ENCODE results near the gene PGAP2.
"Not testable (repeated sequence)": the region's sequence is repeated elsewhere in the genome, so short reads cannot be mapped to it uniquely, and the experiment has no call there.

The PGAP2 gene

DNA sequence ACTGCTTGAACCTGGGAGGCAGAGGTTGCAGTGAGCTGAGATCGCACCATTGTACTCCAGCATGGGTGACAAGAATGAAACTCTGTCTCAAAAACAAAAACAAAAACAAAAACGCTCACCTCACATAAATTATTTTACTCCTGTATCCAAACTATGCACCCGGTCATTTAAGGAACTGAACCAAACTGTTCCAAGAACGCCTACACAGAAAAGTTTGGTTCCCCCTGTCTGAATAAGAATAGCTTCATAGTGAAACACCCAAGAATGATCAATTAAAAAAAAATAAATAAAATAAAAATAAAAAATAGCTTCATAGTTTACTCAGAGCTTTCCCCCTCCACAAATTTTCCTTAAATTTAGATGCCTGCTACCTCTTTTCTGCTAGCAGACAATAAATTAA is 24.7 kb upstream of the PGAP2 start:
- Histone ChIP-seq H3K18ac (ENCODE audit: low read length) (no peak overlapping the region), H2AK5ac (ENCODE audit: low read depth, low read length) (no peak overlapping the region), H4K91ac (ENCODE audit: low read depth, low read length, poor library complexity) (no peak overlapping the region), H3K4me3 (ENCODE audit: low read length in 2 of 2) (no peak overlapping the region), H3K14ac (ENCODE audit: low read length) (no peak overlapping the region), H4K8ac (ENCODE audit: low read depth, low read length) (no peak overlapping the region), H3K4me2 (ENCODE audit: insufficient read depth, low read length, poor library complexity, severe bottlenecking) (no peak overlapping the region), H3K9me3 (replicated peaks in 1 of 2; ENCODE audit: control insufficient read depth in 2 of 2, insufficient read depth in 1 of 2, low read depth in 1 of 2, low read length in 2 of 2) (no peaks in the 10 kb centered on the region), H3K23ac (ENCODE audit: low read depth, low read length, poor library complexity) (no peak overlapping the region), H3K27ac (replicated peaks; ENCODE audit: low read length) (no peak overlapping the region), H3K27me3 (ENCODE audit: control insufficient read depth in 3 of 3, insufficient read depth in 3 of 3, low read depth in 1 of 3, low read length in 3 of 3) (no peaks in the 10 kb centered on the region), H2BK120ac (ENCODE audit: low read depth, low read length) (no peak overlapping the region), H2BK15ac (ENCODE audit: low read length) (no peak overlapping the region), H3K4me1 (ENCODE audit: control insufficient read depth in 2 of 2, insufficient read depth in 1 of 2, low read depth in 1 of 2, low read length in 2 of 2) (peaks cover 0 to 3% of the 10 kb centered on the region in 2 donors), H3K79me1 (ENCODE audit: low read depth, low read length) (peaks cover 2% of the 10 kb centered on the region), H2AFZ (ENCODE audit: low read length) (no peak overlapping the region), H2BK5ac (ENCODE audit: low read length) (no peak overlapping the region), H3K9ac (ENCODE audit: low read depth, low read length, poor library complexity) (no peak overlapping the region), H3K36me3 (replicated peaks in 1 of 2; ENCODE audit: control insufficient read depth in 2 of 2, insufficient read depth in 2 of 2, low read length in 2 of 2) (peaks cover 9 to 85% of the 10 kb centered on the region in 2 donors), H3K4ac (ENCODE audit: low read length) (no peak overlapping the region), H2BK12ac (ENCODE audit: low read length) (no peak overlapping the region)
- WGBS, 2 donors (ENCODE audit: extremely low coverage in 2 of 2, insufficient read length in 2 of 2, insufficient replicate concordance in 1 of 2): 100% methylated on average over 1 of the region's 4 CpGs; no CpG with 5 or more reads in 1 of the 2 donors
- no peak for DNase-seq (ENCODE audit: low spot score)

DNA sequence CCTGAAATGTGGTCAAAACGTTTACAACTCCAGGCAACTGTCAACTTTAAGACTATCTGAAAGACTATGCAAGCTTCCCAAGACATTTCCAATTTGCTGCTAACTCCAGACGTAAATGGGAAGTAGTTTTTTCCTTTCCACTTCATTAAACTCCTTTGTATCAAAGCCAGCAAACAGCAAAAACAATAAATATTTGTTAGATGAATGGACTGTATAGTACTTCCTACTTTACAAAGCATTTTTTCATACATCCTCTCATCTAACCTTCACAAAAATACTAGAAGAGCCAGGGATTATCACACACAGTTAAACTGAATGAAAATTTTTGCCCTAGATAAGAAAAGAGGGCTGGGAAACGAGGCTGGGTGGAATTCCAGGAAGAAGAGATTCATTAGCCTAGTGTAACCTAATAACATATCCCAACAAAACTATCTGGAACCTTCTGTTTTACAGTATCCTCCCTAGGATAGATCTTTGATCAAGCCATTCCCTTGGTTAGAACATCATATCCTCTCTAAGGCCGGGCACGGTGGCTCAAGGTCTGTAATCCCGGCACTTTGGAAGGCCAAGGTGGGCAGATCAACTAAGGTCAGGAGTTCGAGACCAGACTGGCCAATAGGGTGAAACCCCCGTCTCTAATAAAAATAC is 21.5 kb upstream of the PGAP2 start:
- DNase-seq (ENCODE audit: low spot score): no peak
- Histone ChIP-seq H3K23ac (ENCODE audit: low read depth, low read length, poor library complexity) (no peak overlapping the region), H3K4me1 (ENCODE audit: control insufficient read depth in 2 of 2, insufficient read depth in 1 of 2, low read depth in 1 of 2, low read length in 2 of 2) (peaks cover 0 to 3% of the 10 kb centered on the region in 2 donors), H3K18ac (ENCODE audit: low read length) (no peak overlapping the region), H3K4me2 (ENCODE audit: insufficient read depth, low read length, poor library complexity, severe bottlenecking) (no peak overlapping the region), H2BK5ac (ENCODE audit: low read length) (no peak overlapping the region), H2AK5ac (ENCODE audit: low read depth, low read length) (no peak overlapping the region), H2BK120ac (ENCODE audit: low read depth, low read length) (no peak overlapping the region), H3K9ac (ENCODE audit: low read depth, low read length, poor library complexity) (no peak overlapping the region), H3K79me1 (ENCODE audit: low read depth, low read length) (peaks cover 2% of the 10 kb centered on the region), H3K4me3 (ENCODE audit: low read length in 2 of 2) (no peak overlapping the region), H3K9me3 (replicated peaks in 1 of 2; ENCODE audit: control insufficient read depth in 2 of 2, insufficient read depth in 1 of 2, low read depth in 1 of 2, low read length in 2 of 2) (no peaks in the 10 kb centered on the region), H3K27ac (replicated peaks; ENCODE audit: low read length) (no peak overlapping the region), H3K14ac (ENCODE audit: low read length) (no peak overlapping the region), H2BK15ac (ENCODE audit: low read length) (no peak overlapping the region), H4K91ac (ENCODE audit: low read depth, low read length, poor library complexity) (no peak overlapping the region), H3K27me3 (ENCODE audit: control insufficient read depth in 3 of 3, insufficient read depth in 3 of 3, low read depth in 1 of 3, low read length in 3 of 3) (no peaks in the 10 kb centered on the region), H2AFZ (ENCODE audit: low read length) (no peak overlapping the region), H4K8ac (ENCODE audit: low read depth, low read length) (no peak overlapping the region), H3K4ac (ENCODE audit: low read length) (no peak overlapping the region), H3K36me3 (replicated peaks in 1 of 2; ENCODE audit: control insufficient read depth in 2 of 2, insufficient read depth in 2 of 2, low read length in 2 of 2) (peaks cover 2 to 83% of the 10 kb centered on the region in 2 donors), H2BK12ac (ENCODE audit: low read length) (no peak overlapping the region)
- no CpG with 5 or more reads among the region's 8 CpGs for WGBS, 2 donors (ENCODE audit: extremely low coverage in 2 of 2, insufficient read length in 2 of 2, insufficient replicate concordance in 1 of 2)

DNA sequence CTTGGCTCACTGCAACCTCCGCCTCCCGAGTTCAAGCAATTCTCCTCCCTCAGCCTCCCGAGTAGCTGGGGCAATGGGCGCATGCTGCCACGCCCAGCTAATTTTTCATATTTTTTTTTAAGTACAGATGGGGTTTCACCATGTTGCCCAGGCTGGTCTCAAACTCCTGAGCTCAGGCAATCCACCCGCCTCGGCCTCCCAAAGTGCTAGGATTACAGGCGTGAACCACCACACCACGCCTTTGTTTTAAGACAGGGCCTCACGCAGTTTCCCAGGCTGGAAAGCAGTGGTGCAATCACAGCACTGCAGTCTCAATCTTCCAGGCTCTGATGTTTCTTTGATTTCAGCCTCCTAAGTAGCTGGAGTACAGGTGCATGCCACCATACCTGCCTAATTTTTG is 14.0 kb upstream of the PGAP2 start:
- no CpG with 5 or more reads among the region's 10 CpGs for WGBS, 2 donors (ENCODE audit: extremely low coverage in 2 of 2, insufficient read length in 2 of 2, insufficient replicate concordance in 1 of 2)
- not testable (repeated sequence) for H3K4me2 ChIP-seq (ENCODE audit: insufficient read depth, low read length, poor library complexity, severe bottlenecking); H4K8ac ChIP-seq (ENCODE audit: low read depth, low read length); H2BK5ac ChIP-seq (ENCODE audit: low read length); H2AFZ ChIP-seq (ENCODE audit: low read length); DNase-seq (ENCODE audit: low spot score); H2BK15ac ChIP-seq (ENCODE audit: low read length); H3K4ac ChIP-seq (ENCODE audit: low read length); H3K14ac ChIP-seq (ENCODE audit: low read length); H3K9me3 ChIP-seq (replicated peaks in 1 of 2; ENCODE audit: control insufficient read depth in 2 of 2, insufficient read depth in 1 of 2, low read depth in 1 of 2, low read length in 2 of 2); H3K18ac ChIP-seq (ENCODE audit: low read length); H3K9ac ChIP-seq (ENCODE audit: low read depth, low read length, poor library complexity); H4K91ac ChIP-seq (ENCODE audit: low read depth, low read length, poor library complexity); H3K27me3 ChIP-seq (ENCODE audit: control insufficient read depth in 3 of 3, insufficient read depth in 3 of 3, low read depth in 1 of 3, low read length in 3 of 3); H2BK12ac ChIP-seq (ENCODE audit: low read length); H2BK120ac ChIP-seq (ENCODE audit: low read depth, low read length); H3K27ac ChIP-seq (replicated peaks; ENCODE audit: low read length); H2AK5ac ChIP-seq (ENCODE audit: low read depth, low read length); H3K23ac ChIP-seq (ENCODE audit: low read depth, low read length, poor library complexity); H3K79me1 ChIP-seq (ENCODE audit: low read depth, low read length); H3K4me3 ChIP-seq (ENCODE audit: low read length in 2 of 2)
- H3K4me1 ChIP-seq (ENCODE audit: control insufficient read depth in 2 of 2, insufficient read depth in 1 of 2, low read depth in 1 of 2, low read length in 2 of 2): peaks cover 6 to 10% of the 10 kb centered on the region in 2 donors
- H3K36me3 ChIP-seq (replicated peaks in 1 of 2; ENCODE audit: control insufficient read depth in 2 of 2, insufficient read depth in 2 of 2, low read length in 2 of 2): peaks cover 7 to 63% of the 10 kb centered on the region in 2 donors

DNA sequence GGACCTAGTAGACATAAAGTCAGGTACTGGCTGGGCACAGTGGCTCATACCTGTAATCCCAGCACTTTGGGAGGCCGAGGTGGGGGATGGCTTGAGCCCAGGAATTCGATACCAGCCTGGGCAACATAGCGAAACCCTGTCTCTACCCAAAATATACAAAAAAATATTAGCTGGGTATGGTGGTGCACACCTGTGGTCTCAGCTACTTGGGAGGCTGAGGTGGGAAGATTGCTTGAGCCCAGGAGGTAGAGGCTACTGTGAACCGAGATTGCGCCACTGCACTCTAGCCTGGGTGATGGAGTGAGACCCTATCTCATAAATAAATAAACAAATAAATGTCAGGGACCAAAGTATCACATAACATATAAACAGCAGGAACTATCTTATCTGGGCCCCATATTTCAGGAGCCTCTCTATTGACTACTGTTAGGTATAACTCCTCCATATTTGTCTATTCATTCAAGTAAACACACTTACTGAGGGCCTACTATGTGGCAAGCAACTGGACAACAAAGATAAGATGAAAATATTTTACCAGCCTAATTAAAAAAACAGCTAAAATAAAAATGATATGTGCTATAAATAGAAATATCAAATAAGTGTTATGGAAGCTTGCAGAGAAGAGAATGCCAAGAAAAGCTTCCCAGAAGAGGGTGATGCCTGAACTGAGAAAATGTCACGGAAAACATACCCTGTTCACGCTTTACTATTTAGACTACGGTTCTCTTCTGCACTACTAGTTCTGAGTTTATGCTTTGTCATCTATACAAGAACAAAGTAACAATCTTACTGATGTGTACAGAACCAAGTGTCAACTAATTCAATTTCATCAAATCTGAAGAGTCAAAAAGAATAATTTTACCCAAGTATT is 13.0 kb upstream of the PGAP2 start:
- no peak overlapping the region for H2BK12ac ChIP-seq (ENCODE audit: low read length)
- peaks cover 6% of the 10 kb centered on the region for H3K79me1 ChIP-seq (ENCODE audit: low read depth, low read length)
- H2AK5ac ChIP-seq (ENCODE audit: low read depth, low read length): no peak overlapping the region
- no peak overlapping the region for H3K23ac ChIP-seq (ENCODE audit: low read depth, low read length, poor library complexity)
- H3K18ac ChIP-seq (ENCODE audit: low read length): no peak overlapping the region
- H3K27ac ChIP-seq (replicated peaks; ENCODE audit: low read length): no peak overlapping the region
- H3K9me3 ChIP-seq (replicated peaks in 1 of 2; ENCODE audit: control insufficient read depth in 2 of 2, insufficient read depth in 1 of 2, low read depth in 1 of 2, low read length in 2 of 2): no peaks in the 10 kb centered on the region
- H4K91ac ChIP-seq (ENCODE audit: low read depth, low read length, poor library complexity): no peak overlapping the region
- H3K9ac ChIP-seq (ENCODE audit: low read depth, low read length, poor library complexity): no peak overlapping the region
- peaks cover 6 to 10% of the 10 kb centered on the region in 2 donors for H3K4me1 ChIP-seq (ENCODE audit: control insufficient read depth in 2 of 2, insufficient read depth in 1 of 2, low read depth in 1 of 2, low read length in 2 of 2)
- no peak overlapping the region for H3K4me2 ChIP-seq (ENCODE audit: insufficient read depth, low read length, poor library complexity, severe bottlenecking)
- no peak overlapping the region for H4K8ac ChIP-seq (ENCODE audit: low read depth, low read length)
- no peak overlapping the region for H2BK120ac ChIP-seq (ENCODE audit: low read depth, low read length)
- no peaks in the 10 kb centered on the region for H3K27me3 ChIP-seq (ENCODE audit: control insufficient read depth in 3 of 3, insufficient read depth in 3 of 3, low read depth in 1 of 3, low read length in 3 of 3)
- peaks cover 7 to 53% of the 10 kb centered on the region in 2 donors for H3K36me3 ChIP-seq (replicated peaks in 1 of 2; ENCODE audit: control insufficient read depth in 2 of 2, insufficient read depth in 2 of 2, low read length in 2 of 2)
- H2BK15ac ChIP-seq (ENCODE audit: low read length): no peak overlapping the region
- no peak overlapping the region for H2AFZ ChIP-seq (ENCODE audit: low read length)
- no peak overlapping the region for H2BK5ac ChIP-seq (ENCODE audit: low read length)
- no peak for DNase-seq (ENCODE audit: low spot score)
- no peak overlapping the region for H3K14ac ChIP-seq (ENCODE audit: low read length)
- no CpG with 5 or more reads among the region's 8 CpGs for WGBS, 2 donors (ENCODE audit: extremely low coverage in 2 of 2, insufficient read length in 2 of 2, insufficient replicate concordance in 1 of 2)
- peak overlapping the region in 1 of 2 donors; percentile 99 for H3K4me3 ChIP-seq (ENCODE audit: low read length in 2 of 2)
- H3K4ac ChIP-seq (ENCODE audit: low read length): no peak overlapping the region

All from neuronal stem cell (in vitro differentiated cells).